Myocyte (in vitro differentiated cells): Measurements from ENCODE around the gene PHLDA1. TPM values are rescaled to one million over a fixed set of nuclear protein-coding genes. Genes with fewer than 3 reads are reported as not detected.
A peak's percentile ranks its signal among the peaks of the same experiment; 100 is the strongest.
"Not testable (repeated sequence)": the region's sequence is repeated elsewhere in the genome, so short reads cannot be mapped to it uniquely, and the experiment has no call there.

Experiments used
- DNase-seq: peaks from one replicate; pipeline ENCODE4 v3.0.0-alpha.2; 2012; ENCODE audit warnings: low read depth
- total RNA-seq: library from RNA; depleted of rRNA; stranded (reverse); fragments of >200 nt; gene quantifications from 2 replicates; pipeline ENCODE4 v1.2.3, GENCODE V29; 2014

The PHLDA1 gene
- total RNA-seq, 1 donor from 2014 or later, result 72.4 TPM

- DNase-seq, result no peak
Observed at GRCh38 chr12:75990189-75990912, 41.2 kb downstream of the PHLDA1 start.

- not testable (repeated sequence) for DNase-seq
Observed at GRCh38 chr12:75987709-75988108, 43.9 kb downstream of the PHLDA1 start.

GRCh38 chr12:75986001-75986746 is 45.4 kb downstream of the PHLDA1 start:
- DNase-seq, result no peak

GRCh38 chr12:75985566-75985965 is 46.0 kb downstream of the PHLDA1 start:
- no peak for DNase-seq

GRCh38 chr12:75984577-75985182 is 46.9 kb downstream of the PHLDA1 start:
- DNase-seq, result no peak

- DNase-seq, result not testable (repeated sequence)
Observed at GRCh38 chr12:75983851-75984250, 47.7 kb downstream of the PHLDA1 start.

GRCh38 chr12:75982979-75983660 is 48.5 kb downstream of the PHLDA1 start:
- peak; percentile 71 for DNase-seq

- peak; percentile 13 for DNase-seq
Observed at GRCh38 chr12:75982169-75982564, 49.4 kb downstream of the PHLDA1 start.

- no peak for DNase-seq
Observed at GRCh38 chr12:75981247-75982168, 50.1 kb downstream of the PHLDA1 start.

GRCh38 chr12:75979181-75979580 is 52.4 kb downstream of the PHLDA1 start:
- no peak for DNase-seq

- no peak for DNase-seq
Observed at GRCh38 chr12:75978677-75979076, 52.9 kb downstream of the PHLDA1 start.

- peak; percentile 97 for DNase-seq
Observed at GRCh38 chr12:75977952-75978671, 53.5 kb downstream of the PHLDA1 start.

- DNase-seq, result no peak
Observed at GRCh38 chr12:75977590-75977951, 54.0 kb downstream of the PHLDA1 start.

GRCh38 chr12:75976913-75977312 is 54.7 kb downstream of the PHLDA1 start:
- peak; percentile 22 for DNase-seq

GRCh38 chr12:75976113-75976512 is 55.5 kb downstream of the PHLDA1 start:
- no peak for DNase-seq

- DNase-seq, result peak; percentile 15
Observed at GRCh38 chr12:75975702-75976101, 55.9 kb downstream of the PHLDA1 start.
